Epidermal melanocyte (primary cell): ENCODE results near the gene STPG1.
A peak's percentile ranks its signal among the peaks of the same experiment; 100 is the strongest.

Source experiments
- DNase-seq: peaks from one replicate; pipeline ENCODE4 v3.0.0; 2011; ENCODE audit warnings: low spot score; ENCODE audit not compliant: insufficient read length

STPG1 gene

DNA sequence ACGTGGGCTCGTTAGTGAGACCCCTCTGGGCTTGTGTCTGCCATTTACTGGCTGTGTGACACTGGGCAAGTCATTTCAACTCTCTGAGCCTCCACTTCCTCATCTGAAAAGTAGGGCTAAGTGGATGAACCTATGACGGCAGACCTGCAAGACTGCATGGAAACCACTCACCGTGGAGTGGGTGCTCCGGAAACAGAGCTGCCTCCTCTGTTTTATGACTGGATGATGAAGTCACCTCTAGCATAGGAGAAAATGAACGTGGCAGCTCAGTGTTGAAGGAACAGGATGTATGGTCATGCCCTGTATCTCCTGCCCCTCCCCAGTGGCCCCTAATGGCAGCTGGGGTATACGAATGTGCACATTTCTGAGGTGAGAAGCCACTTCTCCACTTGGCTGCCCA lies 40.5 kb downstream of the STPG1 start:
- no peak for DNase-seq

DNA sequence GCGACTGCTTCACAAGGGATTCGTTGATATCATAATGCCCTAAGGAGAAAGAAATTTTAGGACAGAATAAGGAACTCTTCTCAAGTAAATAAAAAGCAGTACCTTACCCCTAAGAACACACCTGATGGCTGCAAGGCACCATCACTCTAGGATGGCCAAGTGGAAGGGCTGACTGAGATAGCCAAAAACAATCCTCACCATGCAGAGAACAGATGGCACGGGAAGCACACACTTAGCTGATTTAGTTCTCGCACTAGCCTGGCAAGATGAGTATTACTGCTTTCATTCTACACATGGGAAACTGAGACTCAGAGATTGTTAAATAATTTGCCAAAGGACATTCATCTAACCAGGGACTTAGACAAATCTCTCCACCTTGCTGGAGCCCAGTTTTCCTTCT lies 43.8 kb downstream of the STPG1 start:
- no peak for DNase-seq

DNA sequence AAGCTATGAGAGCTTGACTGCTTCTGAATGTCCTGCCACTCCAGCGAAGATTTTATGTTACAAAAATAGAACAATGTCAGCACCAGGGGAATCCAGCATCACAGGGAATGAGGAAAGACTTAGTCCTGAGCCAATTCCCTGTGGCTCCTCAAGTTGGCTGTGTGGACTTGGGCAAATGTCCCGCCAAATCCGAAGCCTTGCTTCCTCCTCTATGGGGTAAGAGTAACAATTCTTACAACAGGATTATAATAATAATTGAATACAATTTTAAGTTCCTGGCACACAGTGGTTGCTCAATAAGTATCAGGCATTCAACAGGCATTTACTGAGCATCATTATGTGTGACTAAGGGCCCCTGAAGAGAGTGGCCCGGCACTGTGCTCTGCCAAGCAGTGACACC lies 44.4 kb downstream of the STPG1 start:
- no peak for DNase-seq

DNA sequence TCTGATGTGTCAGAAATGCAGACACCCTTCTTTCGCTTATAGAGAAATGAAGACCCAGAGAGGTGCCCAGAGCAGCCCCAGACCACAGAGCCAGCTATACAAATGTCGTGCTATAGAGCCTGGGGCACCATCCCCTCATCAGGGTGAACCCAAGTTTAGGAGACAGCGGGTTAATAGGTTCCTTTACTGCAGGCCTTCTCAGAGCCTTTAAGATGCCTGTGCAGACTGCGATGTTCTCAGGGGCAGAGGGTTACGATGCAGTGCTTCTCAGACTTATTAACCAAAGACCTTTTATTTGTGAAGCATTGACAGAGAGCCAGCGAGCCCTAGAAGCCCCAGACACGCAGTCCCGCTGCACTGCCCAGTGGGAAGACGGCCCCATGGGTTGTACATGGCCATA lies 46.9 kb downstream of the STPG1 start:
- DNase-seq = no peak

DNA sequence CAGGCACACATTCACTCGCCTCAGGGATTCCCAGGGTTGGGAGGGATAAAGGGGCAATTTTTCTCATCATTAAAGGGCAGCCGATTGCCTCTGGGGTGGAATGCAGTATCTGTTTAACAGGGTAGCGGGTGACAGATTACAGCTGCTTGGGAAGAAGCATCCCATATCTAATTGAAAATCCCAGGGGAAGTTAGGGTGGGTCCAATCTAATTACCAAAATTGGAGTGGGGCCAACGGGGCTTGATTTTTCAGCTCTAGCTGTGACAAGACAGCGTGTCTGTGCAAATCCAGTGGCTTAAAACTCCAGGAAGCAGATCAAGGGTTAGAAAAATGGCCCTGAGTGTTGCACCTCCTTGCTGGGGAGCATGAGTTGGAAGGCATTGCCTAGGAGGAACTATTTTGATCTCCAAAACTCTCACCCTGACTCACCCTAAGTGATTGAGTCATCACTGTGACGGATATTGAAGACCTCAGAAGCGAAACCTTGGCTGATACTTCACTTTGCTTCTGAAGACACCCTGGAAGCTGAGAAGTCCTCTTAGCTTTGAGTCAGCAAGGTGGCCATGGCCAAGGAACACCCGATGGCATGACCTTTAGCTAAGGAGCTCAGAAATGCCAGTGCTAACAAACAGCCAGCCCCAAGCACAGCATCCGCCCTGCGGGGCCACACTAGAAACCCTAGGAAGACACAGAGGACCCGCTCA lies 48.5 kb downstream of the STPG1 start:
- peak; percentile 87 for DNase-seq

DNA sequence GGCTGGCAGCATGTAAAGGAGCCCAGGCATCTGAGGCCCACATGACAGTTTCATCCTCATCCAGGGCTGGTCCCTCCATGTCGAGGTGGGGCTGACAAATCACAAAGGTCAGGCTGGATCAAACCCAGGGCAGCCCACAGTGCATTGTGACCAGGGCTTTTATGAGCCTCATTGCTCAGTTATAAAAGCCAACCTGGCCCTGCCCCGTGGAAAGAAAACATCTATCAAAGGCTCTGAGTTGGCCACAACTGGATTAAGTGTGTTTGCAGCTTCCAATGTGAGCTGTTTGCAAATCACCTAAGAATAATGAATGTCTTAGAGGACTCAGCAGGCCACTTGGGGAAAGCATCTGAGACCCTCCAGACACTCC lies 49.0 kb downstream of the STPG1 start:
- DNase-seq = no peak

DNA sequence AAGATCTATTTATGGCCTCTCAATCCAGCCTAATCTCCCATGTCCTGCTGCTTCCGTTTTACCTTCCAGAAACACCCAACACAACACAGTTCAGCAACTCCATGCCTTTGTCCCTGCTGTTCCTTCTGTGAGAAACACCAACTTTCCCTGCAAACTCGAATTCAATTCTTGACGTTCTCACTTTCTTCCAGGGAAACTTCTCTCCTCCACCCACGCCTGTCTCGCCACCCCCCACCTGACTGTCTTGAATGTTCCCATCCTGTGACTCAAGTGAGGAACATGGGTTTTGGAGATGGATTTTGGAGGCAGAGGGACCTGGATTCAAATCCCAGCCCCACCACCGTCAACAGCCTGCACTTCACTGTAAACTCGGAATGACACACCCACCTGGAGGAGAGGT lies 49.6 kb downstream of the STPG1 start:
- no peak for DNase-seq

DNA sequence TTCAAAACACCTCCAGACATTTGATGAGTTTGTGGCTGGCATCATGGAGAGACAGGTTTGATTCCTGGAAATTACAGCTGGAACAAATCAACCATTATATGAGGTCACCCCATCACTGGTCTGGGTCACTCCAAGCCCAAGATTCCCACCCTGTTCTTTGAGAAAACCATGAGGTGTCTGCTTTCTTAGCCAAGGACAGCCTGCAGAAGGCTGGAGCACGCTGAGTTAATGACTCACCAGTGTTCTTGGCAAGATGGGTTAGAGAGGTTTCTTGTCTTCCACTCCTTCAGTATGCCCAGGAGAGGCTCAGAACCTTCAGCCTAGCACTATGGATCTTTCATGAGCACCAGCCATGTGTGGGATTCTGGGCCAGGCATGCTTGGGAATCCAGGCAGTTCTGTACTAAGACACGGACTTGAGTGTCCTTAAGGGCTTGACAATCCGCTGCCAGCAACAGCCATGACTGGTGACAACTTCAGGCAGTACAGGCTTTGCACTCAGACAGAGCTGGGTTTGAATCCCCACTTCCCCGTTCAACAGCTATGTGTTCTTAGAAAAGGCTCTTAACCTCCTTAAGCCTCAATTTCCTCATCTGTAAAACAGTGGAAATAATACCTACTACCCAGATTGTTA lies 50.5 kb downstream of the STPG1 start:
- no peak for DNase-seq

DNA sequence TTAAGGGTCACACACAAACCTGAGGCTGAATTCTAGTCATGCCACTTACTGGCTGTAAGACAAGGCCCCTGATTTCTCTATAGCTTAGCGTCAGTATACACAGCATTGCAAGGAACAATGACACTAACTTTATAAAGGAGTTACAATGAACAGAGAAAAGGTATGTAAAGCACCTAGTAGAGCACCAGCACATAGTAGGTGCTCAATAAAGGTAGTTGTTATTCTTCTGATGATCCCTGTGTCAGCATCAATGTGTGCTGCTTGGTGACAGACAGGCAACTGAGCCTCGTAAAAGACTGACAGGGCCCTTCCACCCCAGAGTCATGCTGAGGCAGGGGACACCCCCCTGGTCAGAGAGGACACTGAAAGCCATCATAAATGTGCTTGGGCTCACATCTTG lies 51.2 kb downstream of the STPG1 start:
- DNase-seq = no peak

DNA sequence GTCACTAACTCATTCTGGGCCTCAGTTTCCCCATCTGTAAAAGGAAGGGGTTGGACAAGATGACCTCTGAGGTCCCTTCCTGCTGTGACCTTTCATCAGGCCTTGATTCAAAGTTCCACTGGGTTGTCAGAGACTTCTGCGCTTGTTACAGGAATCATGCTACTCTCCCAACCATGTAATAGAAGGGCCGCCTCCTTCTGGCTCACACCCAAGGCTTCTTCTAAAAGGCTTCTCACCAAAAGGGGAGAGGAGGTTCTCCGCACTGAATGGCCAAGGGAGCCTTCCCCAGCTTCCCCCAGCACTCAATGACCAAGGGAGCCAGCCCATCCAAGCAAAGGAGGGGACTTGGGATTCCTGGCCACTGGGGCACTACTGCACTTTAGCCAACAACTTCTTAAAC lies 51.8 kb downstream of the STPG1 start:
- no peak for DNase-seq

DNA sequence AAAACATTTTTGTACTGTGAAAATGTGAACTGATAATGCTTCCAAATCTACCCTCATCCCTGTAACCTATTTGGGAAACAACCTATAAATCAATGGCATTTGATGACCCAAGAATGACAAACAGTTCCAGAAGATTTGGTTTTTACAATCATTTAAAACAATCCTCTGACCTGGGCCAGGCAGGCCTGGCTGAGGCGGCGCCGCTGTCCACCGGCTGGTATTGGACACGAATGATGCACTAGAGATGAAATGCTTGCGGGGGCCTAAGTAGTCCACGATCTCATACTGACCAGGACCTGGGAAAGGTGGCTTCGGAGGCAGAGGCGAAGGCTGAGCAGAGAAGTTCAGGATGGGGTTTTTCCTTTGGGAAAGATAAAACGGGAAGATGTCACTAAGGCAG lies 52.9 kb downstream of the STPG1 start:
- no peak for DNase-seq

DNA sequence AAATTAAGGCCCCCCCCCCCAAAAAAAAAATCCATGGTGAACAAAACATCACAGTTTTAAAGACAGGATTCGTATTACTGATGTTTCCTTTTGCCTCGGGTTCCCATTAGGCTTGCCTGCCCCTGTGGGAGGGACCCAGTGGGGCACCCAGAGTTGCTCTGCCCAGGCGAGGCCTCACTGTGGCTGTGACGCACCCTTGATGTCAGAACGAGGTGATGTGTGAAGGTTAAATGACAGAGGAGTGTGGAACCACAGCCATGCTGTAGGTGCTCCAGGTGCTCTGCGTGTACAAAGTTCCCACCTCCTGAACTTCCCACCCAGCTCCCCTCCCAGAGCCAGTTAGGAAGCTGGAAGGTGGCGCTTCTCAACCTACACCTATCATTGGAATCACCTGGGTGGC lies 56.5 kb downstream of the STPG1 start:
- DNase-seq = no peak

DNA sequence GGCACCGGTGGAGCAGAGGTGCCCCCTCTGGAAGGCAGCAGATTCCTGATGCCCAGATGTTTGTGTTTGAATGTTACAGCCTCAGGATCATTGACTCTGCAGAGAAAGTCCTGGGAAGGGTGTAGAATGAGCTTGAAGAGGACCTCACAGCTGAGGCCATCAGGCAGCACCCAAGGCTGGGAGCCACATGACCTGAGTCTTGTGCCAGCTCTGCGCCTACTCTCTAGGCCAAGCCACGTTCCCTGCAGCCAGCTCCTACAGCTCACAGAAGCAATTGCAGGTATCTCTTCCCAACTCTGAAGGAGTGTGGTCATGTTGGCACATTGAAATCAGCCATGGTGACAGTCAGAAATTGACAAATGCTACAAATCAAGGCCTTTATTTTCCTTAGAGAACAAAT lies 58.1 kb downstream of the STPG1 start:
- DNase-seq = no peak

DNA sequence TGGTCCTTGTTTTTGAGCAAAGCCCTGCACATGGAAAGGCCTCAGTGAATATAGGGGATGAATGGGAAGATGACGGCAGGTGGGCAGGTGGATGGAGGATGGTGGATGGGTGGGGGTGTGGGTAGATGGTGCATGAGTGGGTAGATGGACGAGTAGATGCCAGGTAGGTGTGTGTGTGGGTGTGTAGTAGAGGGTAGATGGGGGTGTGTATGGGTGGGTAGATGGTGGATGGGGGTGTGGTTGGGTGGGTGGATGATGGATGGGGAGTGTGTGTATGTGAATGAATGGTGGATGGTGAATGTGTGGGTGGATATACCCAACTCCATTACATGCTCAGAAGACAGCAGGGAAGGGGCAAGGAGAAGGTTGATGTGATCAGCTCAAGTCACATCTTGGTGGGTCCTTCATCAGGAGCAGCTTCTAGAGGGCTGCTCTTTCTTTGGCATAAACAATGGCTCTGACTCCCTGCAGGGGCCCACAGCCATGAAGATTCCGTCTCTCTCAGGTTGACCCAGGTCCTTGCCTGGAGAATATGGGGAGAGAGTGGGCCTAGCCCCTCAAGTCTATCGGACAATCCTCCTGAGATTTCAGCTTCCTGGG lies 60.2 kb downstream of the STPG1 start:
- no peak for DNase-seq

DNA sequence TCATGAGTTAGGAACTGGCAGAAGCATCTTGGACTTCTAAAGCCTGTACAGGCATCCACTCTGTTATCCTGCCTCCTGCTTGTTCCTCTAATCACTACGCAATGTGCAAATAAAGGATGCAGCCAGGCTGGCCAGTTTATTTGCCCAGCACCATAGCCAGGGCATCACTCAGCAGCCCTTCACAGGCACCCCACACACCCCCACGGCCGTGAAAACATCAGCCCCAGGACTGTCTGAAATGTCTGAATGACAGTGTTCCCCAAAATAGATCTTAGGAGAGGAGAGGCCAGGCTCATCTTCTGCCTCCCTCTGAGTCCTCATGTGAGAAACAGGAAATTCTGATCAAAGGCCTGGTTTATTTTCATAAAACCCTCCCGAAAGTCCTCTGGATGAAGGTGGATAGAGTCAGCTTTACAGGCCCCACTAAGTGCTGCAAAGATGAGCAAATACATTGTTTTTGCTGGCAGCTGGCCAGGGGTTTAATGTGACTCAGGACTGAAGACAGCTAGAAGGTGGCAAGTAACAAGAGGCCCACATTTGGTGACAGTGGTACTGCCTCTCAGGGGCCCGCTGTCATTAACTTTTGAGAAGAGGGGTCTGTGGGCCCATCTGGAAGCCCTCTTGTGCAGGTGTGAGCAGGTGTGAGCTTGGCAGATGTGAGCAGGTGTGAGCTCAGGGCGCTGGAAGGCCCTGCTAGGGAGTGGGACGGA lies 61.5 kb downstream of the STPG1 start:
- DNase-seq = no peak

DNA sequence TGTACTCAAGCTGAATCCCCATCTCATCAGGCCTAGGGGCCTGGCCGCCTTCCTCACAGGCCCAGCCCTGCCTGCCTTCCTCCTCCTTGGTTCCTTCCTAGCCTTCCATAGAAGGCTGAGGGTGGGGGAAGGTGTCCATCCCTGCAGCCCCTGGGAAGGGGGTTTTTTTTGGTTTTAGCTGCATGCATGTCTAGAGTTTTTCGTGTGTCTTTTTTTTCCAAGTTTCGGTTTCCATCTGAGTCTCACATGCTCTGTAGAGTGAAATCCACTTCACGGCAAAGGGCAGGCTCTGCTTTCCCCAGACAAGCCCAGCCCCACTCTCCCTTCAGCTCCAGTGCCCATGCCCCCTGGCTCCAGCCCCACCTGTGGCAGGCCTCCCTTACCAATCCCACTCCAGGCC lies 62.3 kb downstream of the STPG1 start:
- DNase-seq = no peak

DNA sequence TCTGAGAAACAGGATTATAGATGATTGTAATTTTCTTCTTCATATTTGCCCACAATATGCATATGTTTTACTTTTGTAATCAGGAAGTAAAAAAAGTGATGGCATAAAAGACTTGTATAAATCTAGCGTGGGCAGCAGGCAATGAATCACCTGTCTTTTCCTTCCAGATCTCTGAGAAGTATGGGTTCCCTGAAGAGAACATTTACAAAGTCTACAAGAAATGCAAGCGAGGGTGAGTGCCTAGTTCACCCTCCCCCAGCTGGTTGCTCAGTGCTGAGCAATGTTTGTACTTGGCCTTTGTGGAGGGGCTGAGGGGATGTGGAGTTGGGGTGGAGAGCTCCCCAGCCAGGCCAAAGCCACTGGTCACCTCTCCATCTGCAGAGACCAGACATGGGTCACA lies 63.7 kb downstream of the STPG1 start:
- no peak for DNase-seq

DNA sequence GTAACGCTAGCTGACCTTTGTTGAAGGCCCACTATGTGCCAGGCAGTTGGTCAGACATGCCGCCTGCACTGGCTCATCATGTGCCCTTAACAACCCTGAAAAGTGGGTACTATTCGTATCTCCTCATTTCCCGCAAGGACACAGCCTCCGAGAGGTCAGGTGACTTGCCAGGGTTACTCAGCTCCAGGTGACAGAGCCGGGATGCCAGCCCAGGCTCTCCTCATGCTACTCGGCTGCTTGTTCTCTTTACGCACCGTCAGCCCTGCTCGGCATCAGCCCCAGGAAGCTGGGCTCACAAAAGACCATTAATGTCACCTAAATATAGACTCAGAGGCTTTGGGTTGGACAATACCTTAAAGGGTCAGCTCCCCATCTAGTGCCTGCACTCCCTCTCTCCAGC lies 65.4 kb downstream of the STPG1 start:
- DNase-seq = no peak

DNA sequence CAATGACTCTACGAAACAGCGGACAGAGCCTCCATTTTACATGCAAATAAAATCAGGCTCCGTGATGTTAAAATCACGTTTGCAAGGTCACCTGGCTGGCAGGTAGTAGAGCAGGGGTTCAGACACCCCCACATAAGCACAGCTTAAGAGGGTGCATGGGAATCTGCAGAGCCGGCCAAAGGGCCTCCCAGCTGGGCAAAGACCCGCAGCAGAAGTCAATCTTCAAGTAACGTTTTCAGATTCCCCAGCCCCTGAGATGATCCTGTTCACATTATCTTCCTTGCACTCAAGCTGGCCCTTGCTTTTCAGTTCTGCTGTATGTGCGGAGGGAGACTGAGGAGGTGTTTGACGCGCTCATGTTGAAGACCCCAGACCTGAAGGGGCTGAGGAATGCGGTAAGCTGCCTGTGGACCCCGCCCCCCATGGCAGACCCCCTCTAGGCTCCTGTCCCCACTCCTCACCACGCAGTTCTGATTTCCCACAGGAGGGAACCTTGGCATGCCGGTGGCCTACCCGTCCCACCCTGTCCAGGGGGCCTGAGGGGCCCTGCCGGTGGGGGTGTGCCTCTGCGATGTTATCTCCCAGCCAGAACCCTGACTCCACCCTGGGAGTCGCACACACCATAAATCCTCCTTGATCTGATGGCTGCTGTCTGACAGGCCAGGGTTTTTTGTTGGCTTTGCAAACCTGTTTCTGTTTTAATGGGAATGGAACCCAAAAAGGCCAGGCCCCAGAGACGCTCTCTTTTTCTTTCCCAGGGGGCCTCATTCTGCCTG lies 66.2 kb downstream of the STPG1 start:
- DNase-seq = no peak

DNA sequence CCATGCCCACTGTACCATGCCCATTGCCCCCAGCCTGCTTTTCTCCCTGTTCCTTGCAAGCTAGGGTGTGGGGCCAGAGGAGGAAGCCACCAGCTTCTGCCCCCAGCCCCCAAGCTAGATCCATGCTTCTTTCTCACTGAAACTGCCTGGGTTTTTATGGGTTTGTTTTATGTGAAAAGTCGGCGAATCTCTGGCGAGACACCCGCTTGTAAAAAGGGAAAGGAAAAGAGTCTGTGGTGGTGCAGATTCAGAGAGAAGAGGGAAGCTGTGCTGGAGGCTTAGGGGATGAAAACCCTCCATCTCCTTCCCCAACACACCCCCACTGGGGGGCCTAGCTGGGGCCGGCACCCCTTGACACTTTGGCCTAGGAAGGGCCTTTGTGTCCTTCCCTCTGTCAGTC lies 68.2 kb downstream of the STPG1 start:
- DNase-seq = no peak

DNA sequence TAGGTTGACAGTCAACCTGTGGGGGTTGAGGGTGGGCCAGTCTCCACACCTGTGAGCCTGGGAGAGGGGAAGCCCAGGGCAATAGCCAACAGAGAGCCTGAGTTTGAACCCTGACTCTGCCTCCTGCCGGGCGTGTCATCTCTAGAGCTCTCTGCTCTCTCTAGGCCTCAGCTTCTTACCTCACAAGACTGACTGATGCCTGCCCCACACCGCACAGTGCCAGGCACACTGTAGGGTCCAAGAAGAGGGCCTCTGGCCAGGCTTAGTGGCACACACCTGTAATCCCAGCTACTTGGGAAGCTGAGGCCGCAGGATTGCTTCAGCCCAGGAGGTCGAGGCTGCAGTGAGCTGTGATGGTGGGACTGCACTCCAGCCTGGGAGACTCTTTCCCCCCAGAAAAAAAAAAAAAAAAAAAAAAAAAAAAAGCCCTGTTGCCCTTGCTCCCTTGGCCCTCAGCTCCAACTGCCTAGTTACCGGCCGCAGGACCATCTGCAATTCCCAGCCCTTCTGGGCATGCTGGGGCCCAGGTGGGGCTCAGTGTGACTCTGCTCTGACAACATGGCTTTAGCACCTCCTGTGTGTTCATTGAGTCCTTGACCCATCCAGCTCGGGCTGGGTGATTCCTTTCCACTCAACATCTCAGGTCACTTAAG lies 69.4 kb downstream of the STPG1 start:
- DNase-seq = no peak
